ENCODE data around the gene ABCC6. TPM values are rescaled to one million over a fixed set of nuclear protein-coding genes. Genes with fewer than 3 reads are reported as not detected.
A peak's percentile ranks its signal among the peaks of the same experiment; 100 is the strongest.

The ABCC6 gene
- total RNA-seq, 4 donors from 2014 or later, result 0.23 to 2.1 (median 0.90) TPM

DNA sequence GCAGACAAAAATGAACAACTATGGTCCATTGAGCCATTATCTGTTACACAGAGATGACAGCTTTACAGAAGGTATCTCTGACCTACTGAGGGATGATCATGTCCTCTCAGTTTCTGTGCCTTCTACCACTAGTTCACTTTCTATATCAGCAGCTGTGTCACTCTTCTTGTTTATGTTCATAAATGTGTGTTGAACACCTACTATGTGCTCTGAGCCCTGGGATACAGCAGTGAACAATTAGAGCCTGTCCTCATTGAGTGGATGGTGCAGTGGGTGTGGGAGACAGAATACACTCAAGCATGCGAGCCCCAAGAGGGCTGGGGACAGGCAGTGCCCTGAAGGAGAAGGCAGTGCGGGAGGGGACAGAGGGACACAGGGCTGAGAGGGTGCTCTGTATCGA lies 92.1 kb downstream of the ABCC6 start:
- no peak for DNase-seq (ENCODE audit: low spot score in 2 of 2)
- intact Hi-C loops (cut with DNase I; ENCODE audit: low total_unique reads), result no loop called here
- TF ChIP-seq, protein P1, sequence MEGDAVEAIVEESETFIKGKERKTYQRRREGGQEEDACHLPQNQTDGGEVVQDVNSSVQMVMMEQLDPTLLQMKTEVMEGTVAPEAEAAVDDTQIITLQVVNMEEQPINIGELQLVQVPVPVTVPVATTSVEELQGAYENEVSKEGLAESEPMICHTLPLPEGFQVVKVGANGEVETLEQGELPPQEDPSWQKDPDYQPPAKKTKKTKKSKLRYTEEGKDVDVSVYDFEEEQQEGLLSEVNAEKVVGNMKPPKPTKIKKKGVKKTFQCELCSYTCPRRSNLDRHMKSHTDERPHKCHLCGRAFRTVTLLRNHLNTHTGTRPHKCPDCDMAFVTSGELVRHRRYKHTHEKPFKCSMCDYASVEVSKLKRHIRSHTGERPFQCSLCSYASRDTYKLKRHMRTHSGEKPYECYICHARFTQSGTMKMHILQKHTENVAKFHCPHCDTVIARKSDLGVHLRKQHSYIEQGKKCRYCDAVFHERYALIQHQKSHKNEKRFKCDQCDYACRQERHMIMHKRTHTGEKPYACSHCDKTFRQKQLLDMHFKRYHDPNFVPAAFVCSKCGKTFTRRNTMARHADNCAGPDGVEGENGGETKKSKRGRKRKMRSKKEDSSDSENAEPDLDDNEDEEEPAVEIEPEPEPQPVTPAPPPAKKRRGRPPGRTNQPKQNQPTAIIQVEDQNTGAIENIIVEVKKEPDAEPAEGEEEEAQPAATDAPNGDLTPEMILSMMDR (IDR thresholded peaks at IDR 0.05), result no peak
- no peak for TF ChIP-seq POLR2A (IDR thresholded peaks at IDR 0.05)

DNA sequence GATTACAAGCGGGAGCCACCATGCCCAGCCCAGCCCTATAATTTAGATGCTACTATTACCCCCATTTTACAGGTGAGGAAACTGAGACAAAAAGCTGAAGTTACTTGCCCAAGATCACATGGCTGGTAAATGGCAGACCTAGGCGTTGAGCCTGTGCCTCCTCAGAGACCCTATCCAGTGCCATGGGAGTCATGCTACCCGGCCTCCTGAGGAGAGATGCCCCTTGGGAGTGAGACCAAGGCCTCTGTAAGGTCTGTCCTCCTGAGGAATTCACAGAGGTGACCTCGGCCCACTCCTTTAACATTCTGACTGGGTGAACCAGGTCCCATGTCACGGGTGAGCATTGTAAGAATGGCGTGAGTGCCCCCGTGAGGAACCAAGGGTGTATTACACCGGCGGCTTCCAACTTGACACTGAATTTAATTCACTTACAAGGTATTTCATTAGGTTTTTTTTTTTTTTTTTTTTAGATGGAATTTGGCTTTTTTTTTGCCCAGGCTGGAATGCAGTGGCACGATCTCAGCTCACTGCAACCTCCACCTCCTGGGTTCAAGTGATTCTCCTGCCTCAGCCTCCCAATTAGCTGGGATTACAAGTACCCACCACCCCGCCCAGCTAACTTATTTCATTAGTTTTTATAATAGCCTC lies 95.7 kb downstream of the ABCC6 start:
- no peak overlapping the region for H3K4me3 ChIP-seq (ENCODE audit: low read depth, poor library complexity, severe bottlenecking)
- no peak for TF ChIP-seq POLR2A (IDR thresholded peaks at IDR 0.05)
- TF ChIP-seq, protein P1 (IDR thresholded peaks at IDR 0.05), result peak in 1 of 3 donors; percentile 64
- WGBS, 2 donors, result 42 to 47% methylated on average over 11 of the region's 11 CpGs
- peak; percentile 74 to 92 for DNase-seq (ENCODE audit: low spot score in 2 of 2)
- intact Hi-C loops (cut with DNase I; ENCODE audit: low total_unique reads), result loop anchor here (5.0 to 10.0 kb wide), 2 partner anchors 253 to 360 kb away; no protein-coding TSS in a partner anchor

More for the DNA sequence above, 92.1 kb downstream of the ABCC6 start:
- 96 to 98% methylated on average over 3 of the region's 3 CpGs for WGBS, 2 donors
- no peak overlapping the region for H3K4me3 ChIP-seq (ENCODE audit: low read depth, poor library complexity, severe bottlenecking)

DNA sequence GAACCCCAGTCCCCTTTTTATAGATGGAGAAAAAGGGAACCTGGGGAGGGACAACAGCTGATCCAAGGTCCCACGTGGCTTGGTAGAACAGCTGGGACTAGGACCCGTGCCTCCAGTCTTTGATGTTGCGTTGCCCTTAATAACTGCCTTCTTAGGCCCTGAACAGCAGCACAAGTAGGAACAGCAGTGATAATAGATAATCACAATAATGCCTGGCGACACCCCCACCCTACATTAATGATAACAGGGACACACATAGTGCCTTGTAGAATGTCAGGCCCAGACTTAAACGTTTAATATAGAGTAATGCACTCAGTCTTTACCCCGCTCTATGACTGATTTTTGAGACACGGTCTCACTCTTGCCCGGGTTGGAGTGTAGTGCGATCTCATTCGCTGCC lies 96.4 kb downstream of the ABCC6 start:
- no peak for DNase-seq (ENCODE audit: low spot score in 2 of 2)
- TF ChIP-seq POLR2A (IDR thresholded peaks at IDR 0.05), result no peak
- TF ChIP-seq, protein P1 (IDR thresholded peaks at IDR 0.05), result no peak
- 78 to 85% methylated on average over 10 of the region's 10 CpGs for WGBS, 2 donors
- intact Hi-C loops (cut with DNase I; ENCODE audit: low total_unique reads), result loop anchor here (5.0 to 10.0 kb wide), 2 partner anchors 252 to 360 kb away; no protein-coding TSS in a partner anchor
- no peak overlapping the region for H3K4me3 ChIP-seq (ENCODE audit: low read depth, poor library complexity, severe bottlenecking)

DNA sequence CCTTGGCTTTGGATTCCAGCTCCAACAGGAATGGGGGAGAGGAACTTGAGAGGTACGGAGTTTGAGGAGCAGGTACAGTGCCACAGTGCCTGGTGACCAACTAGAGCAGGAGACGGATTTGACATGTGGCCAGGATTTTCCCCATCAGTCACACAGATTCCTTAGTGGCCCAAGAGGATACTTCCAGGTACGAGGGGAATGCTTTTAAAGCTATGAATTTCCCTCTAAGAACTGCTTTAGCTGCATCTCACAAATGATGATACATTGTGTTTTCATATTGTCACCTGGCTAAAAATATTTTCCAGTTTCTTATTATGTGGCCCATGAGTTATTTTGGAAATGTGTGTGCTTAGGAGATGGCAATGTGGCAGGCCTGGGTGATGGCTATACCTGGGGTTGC lies 98.3 kb downstream of the ABCC6 start:
- DNase-seq (ENCODE audit: low spot score in 2 of 2), result no peak
- 93 to 99% methylated on average over 3 of the region's 3 CpGs for WGBS, 2 donors
- intact Hi-C loops (cut with DNase I; ENCODE audit: low total_unique reads), result loop anchor here (5.0 to 10.0 kb wide), 2 partner anchors 250 to 358 kb away; no protein-coding TSS in a partner anchor
- no peak overlapping the region for H3K4me3 ChIP-seq (ENCODE audit: low read depth, poor library complexity, severe bottlenecking)
- TF ChIP-seq, protein P1 (IDR thresholded peaks at IDR 0.05), result no peak
- TF ChIP-seq POLR2A (IDR thresholded peaks at IDR 0.05), result no peak

DNA sequence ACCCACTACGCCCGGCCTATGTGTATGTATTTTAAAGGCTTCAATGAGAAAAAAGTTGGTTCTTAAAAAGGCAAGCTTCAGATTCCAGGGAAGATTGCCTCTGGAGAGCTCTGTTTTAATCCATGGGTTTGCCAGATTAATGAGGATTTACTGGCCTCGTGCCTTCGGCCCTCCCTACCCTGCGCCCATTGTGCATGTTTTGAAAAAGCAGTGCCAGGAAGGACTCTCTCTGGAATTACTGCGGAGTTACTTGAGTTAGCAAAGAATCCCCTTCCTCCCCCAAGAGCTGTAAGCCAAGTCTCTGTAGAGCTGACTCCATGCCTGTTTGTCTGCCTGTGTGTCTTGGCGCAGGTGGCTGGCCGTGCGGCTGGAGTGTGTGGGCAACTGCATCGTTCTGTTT lies 98.9 kb downstream of the ABCC6 start:
- DNase-seq (ENCODE audit: low spot score in 2 of 2), result no peak
- 95 to 97% methylated on average over 10 of the region's 10 CpGs for WGBS, 2 donors
- H3K4me3 ChIP-seq (ENCODE audit: low read depth, poor library complexity, severe bottlenecking), result no peak overlapping the region
- TF ChIP-seq, protein P1 (IDR thresholded peaks at IDR 0.05), result no peak
- no peak for TF ChIP-seq POLR2A (IDR thresholded peaks at IDR 0.05)
- intact Hi-C loops (cut with DNase I; ENCODE audit: low total_unique reads), result loop anchor here (10.0 kb wide), 1 partner anchor 250 kb away; no protein-coding TSS in a partner anchor

Data from lower leg skin (tissue), 4 donors.